ENCODE results near the gene SRP9.

SRP9 gene

DNA sequence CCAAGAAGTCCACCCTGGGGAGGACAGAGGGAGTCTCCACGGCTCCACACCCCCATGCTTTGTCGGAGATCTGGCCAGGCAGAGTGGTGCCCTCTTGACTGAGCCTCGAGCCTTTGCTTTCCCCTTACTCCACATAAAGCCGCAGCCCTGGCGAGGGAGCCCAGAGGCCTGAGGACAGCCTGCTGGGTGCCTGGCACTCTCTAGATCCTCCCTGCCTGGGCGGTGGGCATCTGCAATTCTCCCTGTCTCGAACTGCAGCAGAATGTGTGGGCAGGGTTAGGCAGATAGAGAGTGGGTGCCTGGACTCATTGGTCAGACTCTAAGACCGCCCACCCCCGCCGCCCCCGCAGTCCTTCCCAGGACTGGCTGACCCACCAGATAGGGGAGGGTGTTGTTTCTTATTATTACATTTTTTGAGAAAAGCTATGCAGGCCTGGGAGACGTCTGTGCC is 46.2 kb downstream of the SRP9 start:
- Histone ChIP-seq H4K5ac (ENCODE audit: low read length) (no peak overlapping the region), H2AK5ac (ENCODE audit: low read length) (no peak overlapping the region), H3K4me1 (ENCODE audit: control insufficient read depth, low read depth, low read length) (peaks cover 4% of the 10 kb centered on the region), H3K18ac (ENCODE audit: low read length) (no peak overlapping the region), H3K79me1 (ENCODE audit: low read length) (peaks cover 31% of the 10 kb centered on the region), H3K79me2 (ENCODE audit: control insufficient read depth, insufficient read depth, low read length) (peaks cover 27% of the 10 kb centered on the region), H3K4ac (ENCODE audit: low read depth, low read length) (no peak overlapping the region), H3K36me3 (ENCODE audit: control insufficient read depth, insufficient read depth, low read length) (no peaks in the 10 kb centered on the region), H2BK5ac (ENCODE audit: low read length) (no peak overlapping the region), H3K23ac (ENCODE audit: low read length) (no peak overlapping the region), H3K56ac (ENCODE audit: low read length) (no peak overlapping the region), H3K4me3 (ENCODE audit: low read length) (no peak overlapping the region), H2BK120ac (ENCODE audit: low read depth, low read length) (no peak overlapping the region), H3K9ac (ENCODE audit: low read length) (no peak overlapping the region), H2BK15ac (replicated peaks; ENCODE audit: low read depth) (no peak overlapping the region), H3K27me3 (ENCODE audit: insufficient read depth, low read length, poor library complexity) (no peaks in the 10 kb centered on the region), H3K4me2 (ENCODE audit: low read length) (no peak overlapping the region), H3K27ac (ENCODE audit: low read depth, low read length) (no peak overlapping the region), H4K8ac (ENCODE audit: low read depth, low read length) (no peak overlapping the region)
- DNase-seq, result no peak
- WGBS (ENCODE audit: extremely low coverage, insufficient coverage, low lambda C conversion rate), result no CpG with 5 or more reads among the region's 12 CpGs

DNA sequence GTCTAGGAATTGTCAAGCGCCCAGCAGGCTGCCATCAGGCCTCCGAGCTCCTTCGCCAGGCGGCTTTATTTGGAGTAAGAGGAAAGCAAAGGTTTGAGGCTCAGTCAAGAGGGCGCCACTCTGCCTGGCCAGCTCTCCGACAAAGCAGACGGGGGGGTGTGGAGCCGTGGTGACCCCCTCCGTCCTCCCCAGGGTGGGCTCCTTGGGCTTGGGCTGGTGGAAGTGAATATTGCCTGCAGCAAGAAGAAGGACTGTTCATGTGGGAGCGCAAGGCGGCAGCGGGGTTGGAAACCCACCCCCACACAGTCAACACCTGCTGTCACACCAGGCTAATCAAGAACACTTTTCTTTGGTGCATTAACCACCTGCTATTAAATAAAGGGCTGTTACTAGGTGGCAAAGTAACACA is 46.9 kb downstream of the SRP9 start:
- no peak overlapping the region for H2BK5ac ChIP-seq (ENCODE audit: low read length)
- H3K36me3 ChIP-seq (ENCODE audit: control insufficient read depth, insufficient read depth, low read length), result no peaks in the 10 kb centered on the region
- peaks cover 31% of the 10 kb centered on the region for H3K79me1 ChIP-seq (ENCODE audit: low read length)
- no peak overlapping the region for H3K56ac ChIP-seq (ENCODE audit: low read length)
- H3K9ac ChIP-seq (ENCODE audit: low read length), result no peak overlapping the region
- WGBS (ENCODE audit: extremely low coverage, insufficient coverage, low lambda C conversion rate), result no CpG with 5 or more reads among the region's 12 CpGs
- H3K4me1 ChIP-seq (ENCODE audit: control insufficient read depth, low read depth, low read length), result peaks cover 4% of the 10 kb centered on the region
- H3K18ac ChIP-seq (ENCODE audit: low read length), result no peak overlapping the region
- peaks cover 24% of the 10 kb centered on the region for H3K79me2 ChIP-seq (ENCODE audit: control insufficient read depth, insufficient read depth, low read length)
- no peak overlapping the region for H3K4ac ChIP-seq (ENCODE audit: low read depth, low read length)
- H3K4me3 ChIP-seq (ENCODE audit: low read length), result no peak overlapping the region
- no peak overlapping the region for H3K4me2 ChIP-seq (ENCODE audit: low read length)
- H2BK120ac ChIP-seq (ENCODE audit: low read depth, low read length), result no peak overlapping the region
- no peak overlapping the region for H2AK5ac ChIP-seq (ENCODE audit: low read length)
- H4K5ac ChIP-seq (ENCODE audit: low read length), result no peak overlapping the region
- H4K8ac ChIP-seq (ENCODE audit: low read depth, low read length), result no peak overlapping the region
- H3K23ac ChIP-seq (ENCODE audit: low read length), result no peak overlapping the region
- H3K27ac ChIP-seq (ENCODE audit: low read depth, low read length), result no peak overlapping the region
- no peaks in the 10 kb centered on the region for H3K27me3 ChIP-seq (ENCODE audit: insufficient read depth, low read length, poor library complexity)
- no peak overlapping the region for H2BK15ac ChIP-seq (replicated peaks; ENCODE audit: low read depth)
- DNase-seq, result no peak

DNA sequence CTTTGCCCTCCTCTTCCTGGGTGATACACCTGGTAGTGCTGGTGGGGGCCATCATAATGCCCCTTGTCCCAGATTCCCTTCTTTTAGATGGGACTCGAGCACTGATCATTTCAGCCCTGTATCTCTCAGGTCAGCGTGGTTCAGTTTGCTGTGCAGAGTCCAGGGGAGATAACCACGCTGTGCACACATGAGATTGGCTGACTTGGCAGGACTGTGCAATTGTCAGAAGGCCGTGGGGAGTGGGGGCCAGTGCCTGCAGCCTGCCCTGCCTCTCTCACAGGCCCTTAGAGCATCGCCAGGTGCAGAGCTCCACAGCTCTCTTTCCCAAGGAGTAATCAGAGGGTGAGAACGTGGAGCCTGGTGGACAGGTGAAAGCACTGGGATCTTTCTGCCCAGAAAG is 47.5 kb downstream of the SRP9 start:
- H3K79me2 ChIP-seq (ENCODE audit: control insufficient read depth, insufficient read depth, low read length), result peaks cover 20% of the 10 kb centered on the region
- no peak overlapping the region for H2BK15ac ChIP-seq (replicated peaks; ENCODE audit: low read depth)
- H4K5ac ChIP-seq (ENCODE audit: low read length), result no peak overlapping the region
- H3K23ac ChIP-seq (ENCODE audit: low read length), result no peak overlapping the region
- no CpG with 5 or more reads among the region's 6 CpGs for WGBS (ENCODE audit: extremely low coverage, insufficient coverage, low lambda C conversion rate)
- no peak overlapping the region for H3K18ac ChIP-seq (ENCODE audit: low read length)
- DNase-seq, result no peak
- no peak overlapping the region for H2AK5ac ChIP-seq (ENCODE audit: low read length)
- peaks cover 4% of the 10 kb centered on the region for H3K4me1 ChIP-seq (ENCODE audit: control insufficient read depth, low read depth, low read length)
- H3K9ac ChIP-seq (ENCODE audit: low read length), result no peak overlapping the region
- no peak overlapping the region for H3K27ac ChIP-seq (ENCODE audit: low read depth, low read length)
- no peak overlapping the region for H4K8ac ChIP-seq (ENCODE audit: low read depth, low read length)
- H3K56ac ChIP-seq (ENCODE audit: low read length), result no peak overlapping the region
- no peak overlapping the region for H2BK120ac ChIP-seq (ENCODE audit: low read depth, low read length)
- H3K4me2 ChIP-seq (ENCODE audit: low read length), result no peak overlapping the region
- H2BK5ac ChIP-seq (ENCODE audit: low read length), result no peak overlapping the region
- no peaks in the 10 kb centered on the region for H3K36me3 ChIP-seq (ENCODE audit: control insufficient read depth, insufficient read depth, low read length)
- no peaks in the 10 kb centered on the region for H3K27me3 ChIP-seq (ENCODE audit: insufficient read depth, low read length, poor library complexity)
- H3K4me3 ChIP-seq (ENCODE audit: low read length), result no peak overlapping the region
- peaks cover 29% of the 10 kb centered on the region for H3K79me1 ChIP-seq (ENCODE audit: low read length)
- H3K4ac ChIP-seq (ENCODE audit: low read depth, low read length), result no peak overlapping the region

DNA sequence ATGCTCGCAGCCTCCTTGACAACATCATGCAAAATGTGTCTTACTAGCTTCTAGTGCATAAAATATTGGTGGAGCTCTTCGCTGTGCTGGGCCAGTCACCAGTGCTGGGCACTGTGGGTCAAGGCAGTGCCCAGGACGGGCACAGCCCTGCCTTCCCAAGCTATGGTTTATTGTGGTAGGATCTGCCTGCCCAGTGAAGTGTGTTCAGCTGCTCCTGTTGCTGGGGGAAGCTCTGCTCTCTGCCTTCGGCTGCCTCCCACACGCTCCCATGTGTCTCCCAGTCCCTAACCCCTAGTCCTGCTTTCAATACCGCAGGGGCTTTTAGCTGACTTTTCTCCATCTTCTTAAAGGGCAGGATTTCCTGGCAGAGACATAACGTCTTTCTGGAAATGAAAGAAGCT is 48.0 kb downstream of the SRP9 start:
- DNase-seq, result no peak
- no CpG with 5 or more reads among the region's 7 CpGs for WGBS (ENCODE audit: extremely low coverage, insufficient coverage, low lambda C conversion rate)
- H3K27ac ChIP-seq (ENCODE audit: low read depth, low read length), result no peak overlapping the region

DNA sequence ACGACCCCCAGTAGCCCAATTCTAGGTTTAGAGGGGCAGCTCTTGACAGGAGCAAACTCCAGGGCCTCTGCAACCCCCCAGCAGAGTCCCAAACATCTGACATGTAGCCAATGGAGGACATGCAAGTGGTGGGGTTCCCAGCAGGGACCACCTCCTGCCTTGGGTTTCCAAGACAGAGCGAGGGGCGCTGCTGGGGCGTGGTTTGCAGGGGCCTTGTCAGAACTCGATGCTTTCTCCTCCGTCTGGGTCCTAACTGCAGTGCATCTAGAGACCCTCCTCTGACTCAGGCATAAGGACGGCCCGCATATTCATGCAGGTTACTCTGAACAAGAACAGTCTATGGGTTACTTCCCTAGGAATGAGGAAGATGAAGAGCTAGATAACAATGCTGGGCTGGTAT is 49.5 kb downstream of the SRP9 start:
- WGBS (ENCODE audit: extremely low coverage, insufficient coverage, low lambda C conversion rate), result no CpG with 5 or more reads among the region's 8 CpGs
- Histone ChIP-seq H3K27me3 (ENCODE audit: insufficient read depth, low read length, poor library complexity) (no peaks in the 10 kb centered on the region), H3K36me3 (ENCODE audit: control insufficient read depth, insufficient read depth, low read length) (peaks cover 3% of the 10 kb centered on the region), H2AK5ac (ENCODE audit: low read length) (no peak overlapping the region), H3K4me3 (ENCODE audit: low read length) (no peak overlapping the region), H3K4ac (ENCODE audit: low read depth, low read length) (no peak overlapping the region), H3K4me2 (ENCODE audit: low read length) (no peak overlapping the region), H3K27ac (ENCODE audit: low read depth, low read length) (no peak overlapping the region), H3K79me2 (ENCODE audit: control insufficient read depth, insufficient read depth, low read length) (peaks cover 20% of the 10 kb centered on the region), H4K8ac (ENCODE audit: low read depth, low read length) (no peak overlapping the region), H4K5ac (ENCODE audit: low read length) (no peak overlapping the region), H3K56ac (ENCODE audit: low read length) (no peak overlapping the region), H3K4me1 (ENCODE audit: control insufficient read depth, low read depth, low read length) (peaks cover 4% of the 10 kb centered on the region), H2BK5ac (ENCODE audit: low read length) (no peak overlapping the region), H3K9ac (ENCODE audit: low read length) (no peak overlapping the region), H3K79me1 (ENCODE audit: low read length) (peaks cover 25% of the 10 kb centered on the region), H2BK120ac (ENCODE audit: low read depth, low read length) (no peak overlapping the region), H3K23ac (ENCODE audit: low read length) (no peak overlapping the region), H2BK15ac (replicated peaks; ENCODE audit: low read depth) (no peak overlapping the region), H3K18ac (ENCODE audit: low read length) (no peak overlapping the region)
- DNase-seq, result no peak

More for the DNA sequence above, 48.0 kb downstream of the SRP9 start:
- Histone ChIP-seq H2BK5ac (ENCODE audit: low read length) (no peak overlapping the region), H3K79me1 (ENCODE audit: low read length) (peaks cover 27% of the 10 kb centered on the region), H3K23ac (ENCODE audit: low read length) (no peak overlapping the region), H3K4me3 (ENCODE audit: low read length) (no peak overlapping the region), H3K4me1 (ENCODE audit: control insufficient read depth, low read depth, low read length) (peaks cover 4% of the 10 kb centered on the region), H2BK120ac (ENCODE audit: low read depth, low read length) (no peak overlapping the region), H2BK15ac (replicated peaks; ENCODE audit: low read depth) (no peak overlapping the region), H3K9ac (ENCODE audit: low read length) (no peak overlapping the region), H3K4me2 (ENCODE audit: low read length) (no peak overlapping the region), H3K79me2 (ENCODE audit: control insufficient read depth, insufficient read depth, low read length) (peaks cover 20% of the 10 kb centered on the region), H3K56ac (ENCODE audit: low read length) (no peak overlapping the region), H3K18ac (ENCODE audit: low read length) (no peak overlapping the region), H3K27me3 (ENCODE audit: insufficient read depth, low read length, poor library complexity) (no peaks in the 10 kb centered on the region), H4K8ac (ENCODE audit: low read depth, low read length) (no peak overlapping the region), H3K4ac (ENCODE audit: low read depth, low read length) (no peak overlapping the region), H4K5ac (ENCODE audit: low read length) (no peak overlapping the region), H3K36me3 (ENCODE audit: control insufficient read depth, insufficient read depth, low read length) (no peaks in the 10 kb centered on the region), H2AK5ac (ENCODE audit: low read length) (no peak overlapping the region)

DNA sequence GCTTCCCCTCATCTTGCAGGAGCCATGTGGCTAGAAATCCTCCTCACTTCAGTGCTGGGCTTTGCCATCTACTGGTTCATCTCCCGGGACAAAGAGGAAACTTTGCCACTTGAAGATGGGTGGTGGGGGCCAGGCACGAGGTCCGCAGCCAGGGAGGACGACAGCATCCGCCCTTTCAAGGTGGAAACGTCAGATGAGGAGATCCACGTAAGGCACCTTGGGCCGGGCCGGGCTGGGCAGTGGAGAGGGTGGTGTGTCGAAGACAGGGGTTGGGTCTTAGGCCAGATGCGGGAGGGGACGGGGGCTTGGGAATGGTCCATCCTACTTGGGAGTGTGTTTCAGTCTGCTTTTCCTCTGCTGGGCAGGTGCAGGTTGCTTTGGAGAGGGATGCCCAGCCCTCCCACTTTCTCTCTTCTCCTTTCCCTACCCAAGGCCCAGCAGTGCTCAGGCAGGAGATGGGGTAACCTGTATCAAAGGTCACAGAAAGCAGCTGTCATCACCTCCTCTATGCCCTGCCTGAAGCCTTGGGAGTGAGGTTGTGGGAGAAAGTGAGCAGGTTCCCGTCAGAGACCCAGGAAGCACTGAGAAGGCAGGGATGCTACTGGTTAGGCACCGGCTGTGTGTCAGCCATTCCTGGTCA is 51.2 kb downstream of the SRP9 start:
- H3K9ac ChIP-seq (ENCODE audit: low read length), result no peak overlapping the region
- H3K4ac ChIP-seq (ENCODE audit: low read depth, low read length), result no peak overlapping the region
- H4K5ac ChIP-seq (ENCODE audit: low read length), result no peak overlapping the region
- no peak overlapping the region for H4K8ac ChIP-seq (ENCODE audit: low read depth, low read length)
- DNase-seq, result no peak
- peaks cover 4% of the 10 kb centered on the region for H3K4me1 ChIP-seq (ENCODE audit: control insufficient read depth, low read depth, low read length)
- no peak overlapping the region for H3K27ac ChIP-seq (ENCODE audit: low read depth, low read length)
- peaks cover 18% of the 10 kb centered on the region for H3K79me1 ChIP-seq (ENCODE audit: low read length)
- no peak overlapping the region for H2BK5ac ChIP-seq (ENCODE audit: low read length)
- H2BK120ac ChIP-seq (ENCODE audit: low read depth, low read length), result no peak overlapping the region
- no peak overlapping the region for H3K23ac ChIP-seq (ENCODE audit: low read length)
- H2BK15ac ChIP-seq (replicated peaks; ENCODE audit: low read depth), result no peak overlapping the region
- no CpG with 5 or more reads among the region's 14 CpGs for WGBS (ENCODE audit: extremely low coverage, insufficient coverage, low lambda C conversion rate)
- H3K18ac ChIP-seq (ENCODE audit: low read length), result no peak overlapping the region
- H3K27me3 ChIP-seq (ENCODE audit: insufficient read depth, low read length, poor library complexity), result no peaks in the 10 kb centered on the region
- H3K56ac ChIP-seq (ENCODE audit: low read length), result no peak overlapping the region
- H3K36me3 ChIP-seq (ENCODE audit: control insufficient read depth, insufficient read depth, low read length), result peaks cover 4% of the 10 kb centered on the region
- H2AK5ac ChIP-seq (ENCODE audit: low read length), result no peak overlapping the region
- H3K79me2 ChIP-seq (ENCODE audit: control insufficient read depth, insufficient read depth, low read length), result peaks cover 15% of the 10 kb centered on the region
- no peak overlapping the region for H3K4me3 ChIP-seq (ENCODE audit: low read length)
- H3K4me2 ChIP-seq (ENCODE audit: low read length), result no peak overlapping the region
